Esophagus muscularis mucosa (tissue), 3 donors: ENCODE data around the gene NISCH.

ENCODE experiments used
- CTCF ChIP-seq, 3 experiments: fragments of 200-600 bp in 2 of 3; fragments of 450-650 bp in 1 of 3; sonication (generic) in 2 of 3; IDR thresholded peaks; one replicate each; pipeline ENCODE4 v1.5.1; 2017 to 2019; ENCODE audit warnings: antibody characterized with exemption in 3 of 3, mild to moderate bottlenecking in 2 of 3, moderate library complexity in 1 of 3
- POLR2A ChIP-seq: fragments of 450-650 bp; IDR thresholded peaks from one replicate; pipeline ENCODE4 v1.6.1; 2017; ENCODE audit warnings: antibody characterized with exemption, moderate library complexity, mild to moderate bottlenecking, low read depth

DNA sequence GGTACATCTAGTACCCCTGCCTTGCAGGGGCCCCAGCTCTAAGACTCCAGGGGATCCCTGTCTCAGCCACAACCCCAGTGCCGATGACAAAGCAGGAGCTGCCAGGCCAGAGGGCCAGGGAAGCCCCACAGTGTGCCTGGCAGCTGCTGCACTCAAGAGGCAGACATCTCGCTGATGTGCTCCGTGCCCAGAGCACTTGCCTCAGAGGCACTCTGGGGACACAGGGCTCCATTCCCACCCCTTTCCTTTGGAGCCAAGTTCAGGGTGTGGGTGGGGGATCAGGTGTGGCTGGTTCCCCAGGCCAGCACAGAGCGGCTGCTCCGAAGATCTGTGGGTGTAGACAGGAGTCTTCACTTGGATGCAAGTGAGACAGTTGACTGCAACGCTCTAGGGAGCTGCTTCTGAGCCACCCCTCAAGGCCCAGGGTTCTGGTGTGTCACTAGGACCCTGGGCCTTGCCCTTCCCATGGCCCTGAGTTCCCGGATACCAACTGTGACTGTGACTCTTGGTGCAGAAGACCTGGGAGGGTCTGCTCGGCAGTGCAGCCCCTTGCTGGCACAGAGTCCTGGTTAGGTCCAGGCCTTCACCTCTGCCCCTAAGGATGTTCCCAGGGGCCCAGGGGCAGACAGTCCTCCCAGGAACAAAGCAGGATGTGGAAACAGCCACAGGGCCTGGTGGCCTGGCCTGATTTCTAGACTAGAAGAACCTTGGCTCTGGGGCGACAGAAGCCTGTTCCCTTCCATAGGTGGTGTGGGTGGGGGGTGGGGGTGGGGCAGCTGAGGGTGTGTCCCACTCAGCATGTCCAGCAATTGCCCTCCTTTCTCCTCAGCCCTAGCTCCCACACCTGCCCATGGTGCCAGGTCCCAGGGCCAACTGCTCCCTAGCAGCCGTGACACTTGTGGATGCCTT, 75.8 kb downstream of the NISCH start:
- TF ChIP-seq POLR2A (no peak), CTCF (IDR thresholded peaks at IDR 0.05) (no peak)
